H1 (cell line): Measurements from ENCODE around the gene GDF2. TPM values are rescaled to one million over a fixed set of nuclear protein-coding genes. Genes with fewer than 3 reads are reported as not detected.

Experiments used
- CHD1 ChIP-seq: IDR thresholded peaks from 2 replicates; pipeline ENCODE4 v1.6.1; 2012; ENCODE audit warnings: low read depth, low read length, improper control_type of control experiment
- CREB1 ChIP-seq: IDR thresholded peaks from 2 replicates; pipeline ENCODE4 v1.6.1; 2012; ENCODE audit warnings: inconsistent platforms
- SRF ChIP-seq: IDR thresholded peaks from 2 replicates; pipeline ENCODE4 v1.6.1; 2011; ENCODE audit warnings: mild to moderate bottlenecking, low read depth, low read length, moderate library complexity
- YY1 ChIP-seq: IDR thresholded peaks from 2 replicates; pipeline ENCODE4 v1.6.1; 2011; ENCODE audit warnings: low read depth, mild to moderate bottlenecking, low read length
- polyA plus RNA-seq, 7 experiments: library from polyadenylated mRNA; depleted of rRNA in 3 of 7; stranded (reverse) in 5 of 7; unstranded in 2 of 7; fragments of >200 nt in 5 of 7; fragments of 200-250 nt in 2 of 7; gene quantifications; 1 replicate in 5 of 7; 2 replicates in 1 of 7; 4 replicates in 1 of 7; pipeline versions ENCODE4 v1.2.1 to v1.2.3, GENCODE V29; 2011 to 2013; ENCODE audit warnings: missing spikeins in 2 of 7, mixed read lengths in 2 of 7
- total RNA-seq: library from RNA; stranded (reverse); fragmentation: NEBNext Ultra II Directional; extraction: Animal tissue kit (Norgen Biotek cat#: 25700); gene quantifications from 2 replicates; pipeline ENCODE4 v1.2.1, GENCODE V29; 2021

The GDF2 gene
- total and polyA plus RNA-seq, 2 of the 8 experiments (the other 6 are each of a cell fraction or from before 2014, with no cell fraction given): not detected

DNA sequence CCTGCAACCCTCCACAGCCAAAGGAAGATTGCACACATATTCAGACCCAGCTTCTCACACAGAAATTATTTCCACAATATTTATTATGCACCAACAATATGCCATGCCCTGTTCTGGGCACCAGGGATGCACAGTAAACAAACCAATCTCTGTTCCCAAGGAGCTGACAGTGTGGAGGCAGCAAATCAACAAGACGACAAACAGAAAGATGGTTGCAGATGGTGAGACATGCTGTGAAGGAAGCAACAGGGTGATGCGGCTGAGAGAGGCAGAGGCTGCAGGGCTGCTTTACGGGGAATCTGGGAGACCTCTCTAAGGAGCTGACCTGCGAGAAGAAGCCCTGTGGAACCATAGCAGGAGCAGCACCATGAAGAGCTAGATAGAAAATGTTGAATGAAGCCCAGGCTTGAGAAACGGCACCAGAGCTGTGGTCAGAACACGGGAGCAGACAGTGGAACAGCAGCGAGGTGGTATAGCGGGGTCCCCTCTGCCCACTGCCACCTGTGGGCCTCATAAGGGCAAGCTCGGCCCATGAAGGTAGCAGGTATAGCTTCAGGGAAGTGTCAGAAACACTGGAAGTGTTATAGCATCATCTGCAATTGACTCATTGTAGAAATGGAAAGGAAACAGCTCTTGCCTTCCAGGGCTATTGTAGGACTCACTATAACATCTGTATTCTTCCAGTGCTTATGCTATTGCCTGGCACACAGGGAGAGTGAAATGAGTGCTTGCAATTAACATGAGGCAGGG is 43.4 kb downstream of the GDF2 start (continued):
- TF ChIP-seq CHD1 (no peak), SRF (no peak), CREB1 (no peak), YY1 (no peak)
